ENCODE results near the gene SLC35B2.

SLC35B2 gene

DNA sequence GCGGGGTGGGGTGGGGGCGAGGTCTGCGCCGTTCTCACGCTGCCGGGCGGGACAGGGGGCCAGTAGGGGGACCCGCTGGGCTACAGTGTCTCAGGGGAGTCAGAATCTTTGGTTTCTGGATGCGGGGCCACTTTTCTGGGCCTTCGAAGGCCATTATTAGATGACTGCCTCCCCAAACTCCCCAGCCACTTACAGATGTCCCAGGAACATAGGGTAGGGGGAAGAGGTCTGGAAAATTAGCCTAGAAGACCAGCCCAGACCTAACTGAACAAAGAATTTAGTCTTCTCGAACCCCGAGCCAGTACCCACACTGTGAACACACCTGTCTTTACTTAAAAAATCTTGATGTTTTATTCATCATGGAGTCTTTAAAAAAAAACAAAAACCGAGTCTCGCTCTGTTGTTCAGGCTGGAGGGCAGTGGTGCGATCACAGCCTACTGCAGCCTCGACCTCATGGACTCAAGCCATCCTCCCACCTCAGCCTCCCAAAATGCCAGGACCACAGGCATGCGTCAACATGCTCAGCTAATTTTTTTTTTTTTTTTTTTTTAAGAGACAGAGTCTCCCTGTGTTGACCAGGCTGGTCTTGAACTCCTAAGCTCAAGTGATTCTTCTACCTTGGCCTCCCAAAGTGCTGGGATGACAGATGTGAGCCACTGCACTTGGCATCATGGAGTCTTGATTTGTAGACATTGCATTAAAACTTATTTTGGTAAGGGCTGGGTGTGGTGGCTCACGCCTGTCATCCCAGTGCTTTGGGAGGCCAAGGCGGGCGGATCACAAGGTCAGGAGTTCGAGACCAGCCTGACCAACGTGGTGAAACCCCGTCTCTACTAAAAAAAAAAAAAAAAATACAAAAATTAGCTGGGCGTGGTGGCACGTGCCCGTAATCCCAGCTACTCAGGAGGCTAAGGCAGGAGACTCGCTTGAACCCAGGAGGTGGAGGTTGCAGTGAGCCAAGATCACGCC lies 37.2 kb downstream of the SLC35B2 start:
- no peak for DNase-seq

DNA sequence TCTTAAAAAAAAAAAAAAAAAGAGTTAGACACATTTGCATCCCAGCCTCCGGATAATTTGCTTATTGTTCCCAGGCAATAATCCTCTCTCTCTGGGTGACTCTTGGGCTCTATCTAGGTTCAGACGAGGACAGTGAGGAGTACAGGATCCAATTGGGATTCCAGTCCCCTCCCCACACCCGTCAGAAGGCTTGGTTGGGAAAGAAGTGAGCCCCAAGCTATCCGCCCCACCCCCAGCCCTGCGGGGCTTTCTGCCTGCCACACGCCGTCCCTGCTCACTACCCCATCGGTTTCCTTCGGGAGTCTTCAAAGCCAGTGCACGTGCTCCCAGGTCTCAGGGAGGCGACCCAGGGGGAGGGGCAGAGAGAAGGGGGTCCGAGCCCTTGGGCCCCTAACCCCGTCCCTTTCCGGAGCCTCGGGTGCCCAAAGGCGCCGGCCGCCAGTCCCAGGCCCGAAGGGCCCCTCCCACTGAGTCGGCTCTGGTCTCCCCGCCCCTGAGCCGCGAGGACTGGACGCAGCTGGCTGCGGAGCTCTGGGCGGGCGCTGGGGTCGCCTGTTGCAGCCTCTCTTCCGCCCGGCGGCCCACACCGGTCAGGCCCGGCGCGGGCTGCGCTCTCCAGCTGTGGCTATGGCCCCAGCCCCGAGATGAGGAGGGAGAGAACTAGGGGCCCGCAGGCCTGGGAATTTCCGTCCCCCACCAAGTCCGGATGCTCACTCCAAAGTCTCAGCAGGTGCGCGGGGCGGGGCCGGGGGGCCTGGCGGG lies 38.1 kb downstream of the SLC35B2 start:
- no peak for DNase-seq

DNA sequence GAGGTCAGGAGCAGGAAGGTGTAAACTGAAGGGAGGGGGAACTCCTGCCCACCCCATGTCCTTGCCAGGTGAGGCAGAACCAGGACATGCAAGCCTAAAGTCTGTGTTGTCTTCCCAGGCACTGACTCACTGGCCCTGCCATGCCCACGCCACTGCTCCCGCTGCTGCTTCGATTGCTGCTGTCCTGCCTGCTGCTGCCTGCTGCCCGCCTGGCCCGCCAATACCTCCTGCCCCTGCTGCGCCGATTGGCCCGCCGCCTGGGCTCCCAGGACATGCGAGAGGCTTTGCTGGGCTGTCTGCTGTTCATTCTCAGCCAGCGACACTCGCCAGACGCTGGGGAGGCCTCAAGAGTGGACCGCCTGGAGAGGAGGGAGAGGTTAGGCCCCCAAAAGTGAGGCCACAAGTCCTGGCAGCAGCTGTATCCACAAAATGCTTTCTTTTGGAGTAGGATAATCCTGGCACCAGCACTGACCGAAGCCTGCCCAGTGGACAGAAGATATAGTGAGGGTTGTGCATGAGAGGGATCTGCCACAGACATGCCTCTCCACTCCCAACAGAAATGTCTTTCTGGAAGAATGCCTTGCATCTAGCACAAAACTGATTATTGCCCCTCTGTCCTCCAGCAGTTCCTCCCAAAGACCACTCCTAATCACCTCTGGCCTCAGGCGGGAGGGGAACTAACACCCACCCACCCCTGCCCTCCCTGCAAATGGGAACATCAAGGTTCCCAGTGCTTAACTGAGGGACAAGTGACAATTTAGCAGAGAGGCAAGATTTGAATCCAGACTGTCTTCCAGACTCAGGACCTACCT lies 39.8 kb downstream of the SLC35B2 start:
- DNase-seq = no peak

DNA sequence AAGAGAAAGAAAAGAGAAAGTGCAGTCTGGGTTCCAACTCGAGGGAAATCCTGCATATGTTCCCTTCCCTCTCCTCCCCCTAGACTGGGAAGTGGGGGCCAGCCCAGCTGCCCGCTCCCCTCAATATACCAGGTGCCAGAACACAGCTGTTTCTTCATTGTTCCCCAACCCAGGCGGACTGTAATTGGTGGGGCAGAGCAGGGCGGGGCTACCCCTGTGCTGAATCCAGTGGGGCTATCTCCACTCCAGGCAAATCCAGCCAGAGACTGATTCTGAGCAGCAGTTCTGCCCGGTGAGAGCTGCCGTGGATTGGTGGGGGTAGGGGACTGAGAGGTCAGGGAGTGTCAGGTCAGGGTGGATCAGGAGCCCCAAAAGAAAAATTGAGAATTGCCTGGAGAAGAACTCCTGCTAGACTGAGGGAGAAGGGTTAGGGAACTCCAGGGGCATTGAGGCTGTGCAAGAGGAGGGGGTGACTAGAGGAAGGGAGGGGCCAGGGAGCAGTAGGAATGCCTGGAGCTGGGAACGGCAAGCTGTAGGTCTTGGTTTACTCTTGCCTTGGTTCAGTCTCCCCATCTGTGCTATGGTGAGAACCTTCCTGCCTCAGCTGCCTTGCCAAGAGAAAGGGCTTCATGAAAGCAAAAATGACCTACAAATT lies 40.5 kb downstream of the SLC35B2 start, which contains the start of gene MYMX:
Gene MYMX, plus strand, starts transcription at position 250 of the 655 bp plus-strand sequence. CDS start 546 bp downstream, outside the sequence.
- no peak for DNase-seq

DNA sequence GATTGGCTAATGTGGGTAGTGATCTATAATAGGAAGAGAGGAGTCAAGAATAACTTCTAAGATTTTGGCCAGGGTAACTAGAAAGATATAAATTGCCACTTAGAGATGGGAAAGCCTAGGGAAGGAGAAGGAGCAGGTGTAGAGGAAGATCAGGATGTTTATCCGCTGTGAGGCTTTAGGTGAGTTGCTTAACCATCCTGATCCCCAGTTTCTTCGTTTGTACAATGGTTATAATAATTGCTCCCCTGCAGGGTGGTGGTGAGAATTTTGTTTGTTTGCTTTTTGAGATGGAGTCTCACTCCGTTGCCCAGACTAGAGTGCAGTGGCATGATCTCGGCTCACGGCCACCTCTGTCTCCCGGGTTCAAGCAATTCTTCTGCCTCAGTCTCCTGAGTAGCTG lies 43.0 kb downstream of the SLC35B2 start:
- no peak for DNase-seq

DNA sequence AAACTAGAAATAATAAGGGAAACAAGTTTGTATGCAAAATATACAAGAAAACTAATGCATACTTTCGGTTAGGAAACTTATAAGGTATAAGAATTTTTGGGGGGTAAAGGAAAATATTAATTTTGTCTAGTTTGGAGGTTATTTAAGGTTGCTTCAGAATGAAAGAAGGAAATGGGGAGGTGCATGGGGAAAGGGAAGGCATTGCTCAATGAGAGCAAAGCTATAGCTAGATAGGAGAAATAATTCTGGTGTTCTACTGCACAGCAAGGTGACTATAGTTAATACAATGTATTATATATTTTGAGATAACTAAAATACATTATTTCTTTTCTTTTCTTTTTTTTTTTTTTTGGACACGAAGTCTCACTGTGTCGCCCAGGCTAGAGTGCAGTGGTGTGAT lies 46.0 kb downstream of the SLC35B2 start:
- no peak for DNase-seq

DNA sequence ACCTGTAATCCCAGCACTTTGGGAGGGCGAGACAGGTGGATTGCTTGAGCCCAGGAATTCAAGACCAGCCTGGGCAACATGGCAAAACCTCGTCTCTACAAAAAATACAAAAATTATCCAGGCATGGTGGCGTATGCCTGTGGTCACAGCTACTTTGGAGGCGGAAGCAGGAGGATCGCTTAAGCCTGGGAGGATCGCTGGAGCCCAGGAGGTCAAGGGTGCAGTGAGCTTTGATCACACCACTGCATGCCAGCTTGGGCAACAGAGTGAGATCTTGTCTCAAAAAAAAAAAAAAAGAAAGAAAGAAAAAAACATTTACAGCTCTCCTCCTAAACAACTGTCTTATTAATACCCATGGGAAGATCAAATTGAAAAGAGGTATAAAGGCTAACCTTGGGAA lies 49.4 kb downstream of the SLC35B2 start:
- DNase-seq = no peak
